Suprapubic skin (tissue), 4 donors: ENCODE measurements around the gene ATP8B1. TPM values are rescaled to one million over a fixed set of nuclear protein-coding genes. Genes with fewer than 3 reads are reported as not detected.

ENCODE experiments used
- DNase-seq, 2 donors: peaks; one replicate each; pipeline ENCODE4 v3.0.0-alpha.2; 2019; ENCODE audit warnings: low spot score in 2 of 2
- H3K27ac ChIP-seq: fragments of 200-600 bp; sonication (generic); one replicate; pipeline ENCODE4 v1.5.1; 2019
- H3K27me3 ChIP-seq: fragments of 200-600 bp; sonication (generic); one replicate; pipeline ENCODE4 v1.5.1; 2019
- H3K36me3 ChIP-seq: fragments of 200-600 bp; sonication (generic); one replicate; pipeline ENCODE4 v1.5.1; 2019
- H3K4me1 ChIP-seq: fragments of 200-600 bp; sonication (generic); one replicate; pipeline ENCODE4 v1.5.1; 2019
- H3K4me3 ChIP-seq: fragments of 200-600 bp; sonication (generic); one replicate; pipeline ENCODE4 v1.5.1; 2019; ENCODE audit warnings: mild to moderate bottlenecking
- H3K9me3 ChIP-seq: fragments of 200-600 bp; sonication (generic); one replicate; pipeline ENCODE4 v1.5.1; 2019
- EP300 ChIP-seq: sonication (generic); formaldehyde crosslinking; IDR thresholded peaks from one replicate; pipeline ENCODE4 v1.6.1; 2017; ENCODE audit warnings: antibody characterized with exemption
- POLR2A ChIP-seq, 2 donors: fragments of 450-650 bp; IDR thresholded peaks; one replicate each; pipeline ENCODE4 v1.6.1; 2017; ENCODE audit warnings: antibody characterized with exemption in 2 of 2, mild to moderate bottlenecking in 2 of 2, moderate library complexity in 2 of 2
- POLR2AphosphoS5 ChIP-seq, 3 donors: sonication (generic); formaldehyde crosslinking; IDR thresholded peaks; one replicate each; pipeline ENCODE4 v1.6.1; 2017; ENCODE audit warnings: antibody characterized with exemption in 3 of 3
- WGBS: methylation state at CpG from one replicate; pipeline ENCODE4 v1.1.5; 2018; 5-methylcytosine and 5-hydroxymethylcytosine counted together
- total RNA-seq, 4 donors: library from RNA; depleted of rRNA; stranded (reverse); fragments of >200 nt; gene quantifications; one replicate each; pipeline ENCODE4 v1.1.0, GENCODE V29; 2016
- TF ChIP-seq, protein P1 (sequence below), 2 donors: fragments of 200-600 bp in 1 of 2; fragments of 450-650 bp in 1 of 2; sonication (generic) in 1 of 2; IDR thresholded peaks; one replicate each; pipeline ENCODE4 v1.5.1; 2016 to 2019; ENCODE audit warnings: antibody characterized with exemption in 2 of 2, mild to moderate bottlenecking in 1 of 2, moderate library complexity in 1 of 2

ATP8B1 gene
- total RNA-seq, 4 donors from 2014 or later, result 21.5 to 59.1 (median 26.0) TPM

DNA sequence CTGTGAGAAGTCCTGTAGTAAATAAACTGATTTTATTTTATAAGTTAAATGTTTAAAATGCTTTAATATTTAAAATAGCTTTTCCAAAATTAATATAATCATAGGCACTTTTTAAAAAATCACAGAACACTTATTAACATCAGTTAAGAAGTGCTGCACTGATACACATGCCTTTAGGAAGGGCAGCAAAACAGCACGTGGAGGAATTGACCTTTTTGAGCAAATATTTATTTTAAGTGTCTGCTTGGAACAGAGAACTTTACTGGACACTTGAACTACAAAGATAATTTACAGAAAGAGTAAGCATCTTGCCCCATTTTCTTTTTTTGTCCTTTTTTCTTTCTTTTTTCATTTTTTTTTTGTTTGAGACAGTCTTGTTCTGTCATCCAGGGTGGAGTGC, 93.8 kb downstream of the ATP8B1 start:
- H3K4me1 ChIP-seq, result peaks cover 22% of the 10 kb centered on the region
- TF ChIP-seq, protein P1, sequence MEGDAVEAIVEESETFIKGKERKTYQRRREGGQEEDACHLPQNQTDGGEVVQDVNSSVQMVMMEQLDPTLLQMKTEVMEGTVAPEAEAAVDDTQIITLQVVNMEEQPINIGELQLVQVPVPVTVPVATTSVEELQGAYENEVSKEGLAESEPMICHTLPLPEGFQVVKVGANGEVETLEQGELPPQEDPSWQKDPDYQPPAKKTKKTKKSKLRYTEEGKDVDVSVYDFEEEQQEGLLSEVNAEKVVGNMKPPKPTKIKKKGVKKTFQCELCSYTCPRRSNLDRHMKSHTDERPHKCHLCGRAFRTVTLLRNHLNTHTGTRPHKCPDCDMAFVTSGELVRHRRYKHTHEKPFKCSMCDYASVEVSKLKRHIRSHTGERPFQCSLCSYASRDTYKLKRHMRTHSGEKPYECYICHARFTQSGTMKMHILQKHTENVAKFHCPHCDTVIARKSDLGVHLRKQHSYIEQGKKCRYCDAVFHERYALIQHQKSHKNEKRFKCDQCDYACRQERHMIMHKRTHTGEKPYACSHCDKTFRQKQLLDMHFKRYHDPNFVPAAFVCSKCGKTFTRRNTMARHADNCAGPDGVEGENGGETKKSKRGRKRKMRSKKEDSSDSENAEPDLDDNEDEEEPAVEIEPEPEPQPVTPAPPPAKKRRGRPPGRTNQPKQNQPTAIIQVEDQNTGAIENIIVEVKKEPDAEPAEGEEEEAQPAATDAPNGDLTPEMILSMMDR (IDR thresholded peaks at IDR 0.05), result no peak
- TF ChIP-seq POLR2AphosphoS5 (IDR thresholded peaks at IDR 0.05), result no peak
- TF ChIP-seq POLR2A (IDR thresholded peaks at IDR 0.05), result no peak
- no peak for TF ChIP-seq EP300
- no peaks in the 10 kb centered on the region for H3K9me3 ChIP-seq
- H3K27me3 ChIP-seq, result no peaks in the 10 kb centered on the region
- DNase-seq, result no peak
- no peaks in the 10 kb centered on the region for H3K36me3 ChIP-seq
- WGBS, result 89% methylated on average over 1 of the region's 1 CpG
- no peak overlapping the region for H3K27ac ChIP-seq
- no peak overlapping the region for H3K4me3 ChIP-seq

DNA sequence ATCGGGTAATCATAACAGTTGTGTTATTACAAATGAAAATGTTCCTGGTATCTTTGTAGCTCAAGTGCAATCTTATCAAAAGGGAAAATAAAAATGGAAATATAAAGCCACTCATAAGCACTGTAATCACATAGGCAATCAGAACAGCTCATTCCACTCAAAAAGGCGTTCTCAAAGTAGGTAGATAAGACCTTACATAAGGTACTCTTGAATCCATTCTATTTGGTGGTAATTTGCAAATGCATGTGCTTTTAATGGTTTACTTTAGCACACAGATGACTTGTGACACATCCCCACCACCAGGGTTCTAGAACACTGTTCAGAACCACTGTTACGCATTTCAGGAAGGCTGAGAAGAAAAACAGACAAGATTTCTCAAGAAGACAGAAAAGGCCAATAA, 94.8 kb downstream of the ATP8B1 start:
- Histone ChIP-seq H3K27ac (no peak overlapping the region), H3K4me1 (peaks cover 22% of the 10 kb centered on the region)
- no peak for DNase-seq

DNA sequence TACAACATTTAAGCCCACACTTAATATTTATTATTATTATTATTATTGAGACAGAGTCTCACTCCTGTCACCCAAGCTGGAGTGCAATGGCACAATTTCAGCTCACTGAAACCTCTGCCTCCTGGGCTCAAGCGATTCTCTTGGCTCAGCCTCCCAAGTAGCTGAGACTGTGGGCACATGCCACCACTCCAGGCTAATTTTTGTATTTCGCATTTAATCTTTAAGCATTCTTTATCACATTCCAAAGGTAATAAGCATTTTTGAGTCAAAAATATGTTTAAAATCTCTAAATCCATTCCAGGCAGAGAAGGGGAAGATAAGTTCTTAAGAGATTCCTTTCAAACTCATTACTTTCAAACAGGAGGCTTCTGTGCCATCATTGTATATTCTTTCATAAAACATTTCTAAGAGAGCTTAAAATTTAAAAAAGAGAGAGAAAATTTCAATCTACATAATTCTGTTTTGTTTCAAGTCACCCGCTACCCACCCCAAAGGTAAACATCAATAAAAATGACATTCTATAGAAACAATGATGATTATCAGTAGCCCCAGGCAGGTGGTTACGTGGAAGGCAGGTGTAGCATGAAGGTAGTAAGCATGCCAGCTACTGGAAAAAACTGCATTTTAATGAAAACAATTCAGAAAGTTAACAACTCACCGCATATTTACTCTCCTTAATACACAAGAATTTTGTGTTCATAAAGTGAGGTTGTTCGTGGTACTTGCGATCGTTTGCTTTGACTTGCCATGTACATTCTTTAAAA, 97.1 kb downstream of the ATP8B1 start:
- H3K4me3 ChIP-seq, result no peak overlapping the region
- TF ChIP-seq POLR2A (IDR thresholded peaks at IDR 0.05) (no peak), POLR2AphosphoS5 (IDR thresholded peaks at IDR 0.05) (no peak), EP300 (no peak)
- TF ChIP-seq, protein P1 (IDR thresholded peaks at IDR 0.05), result no peak
- H3K4me1 ChIP-seq, result peaks cover 8% of the 10 kb centered on the region
- H3K27me3 ChIP-seq, result no peaks in the 10 kb centered on the region
- H3K36me3 ChIP-seq, result peaks cover 5% of the 10 kb centered on the region
- H3K27ac ChIP-seq, result no peak overlapping the region
- no peak for DNase-seq
- H3K9me3 ChIP-seq, result no peaks in the 10 kb centered on the region
- WGBS, result 76% methylated on average over 8 of the region's 8 CpGs

More for the DNA sequence above, 94.8 kb downstream of the ATP8B1 start:
- WGBS, result 91% methylated on average over 3 of the region's 3 CpGs
- H3K4me3 ChIP-seq, result no peak overlapping the region
- no peaks in the 10 kb centered on the region for H3K27me3 ChIP-seq
- TF ChIP-seq EP300, result no peak
- H3K9me3 ChIP-seq, result no peaks in the 10 kb centered on the region
- H3K36me3 ChIP-seq, result no peaks in the 10 kb centered on the region

DNA sequence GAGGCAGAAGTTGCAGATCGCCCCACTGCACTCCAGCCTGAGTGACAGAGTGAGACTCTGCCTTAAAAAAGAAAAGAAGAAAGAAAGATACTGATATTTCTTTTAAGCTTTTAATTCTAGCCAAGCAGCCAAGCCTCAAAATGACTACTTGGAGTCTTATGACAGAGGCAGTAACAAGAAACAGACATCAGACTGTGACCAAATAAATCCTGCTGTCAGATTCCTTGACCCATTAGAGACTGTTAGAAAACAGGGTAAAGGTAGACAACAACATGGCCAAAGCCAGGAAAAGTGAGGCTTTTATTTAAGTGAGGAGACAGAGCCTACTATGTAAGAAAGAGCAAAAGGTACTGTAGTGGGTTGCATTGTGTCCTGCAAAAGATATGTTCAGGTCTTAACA, 98.1 kb downstream of the ATP8B1 start:
- H3K4me1 ChIP-seq, result peaks cover 8% of the 10 kb centered on the region
- WGBS, result 67% methylated on average over 1 of the region's 1 CpG
- H3K27ac ChIP-seq, result no peak overlapping the region

DNA sequence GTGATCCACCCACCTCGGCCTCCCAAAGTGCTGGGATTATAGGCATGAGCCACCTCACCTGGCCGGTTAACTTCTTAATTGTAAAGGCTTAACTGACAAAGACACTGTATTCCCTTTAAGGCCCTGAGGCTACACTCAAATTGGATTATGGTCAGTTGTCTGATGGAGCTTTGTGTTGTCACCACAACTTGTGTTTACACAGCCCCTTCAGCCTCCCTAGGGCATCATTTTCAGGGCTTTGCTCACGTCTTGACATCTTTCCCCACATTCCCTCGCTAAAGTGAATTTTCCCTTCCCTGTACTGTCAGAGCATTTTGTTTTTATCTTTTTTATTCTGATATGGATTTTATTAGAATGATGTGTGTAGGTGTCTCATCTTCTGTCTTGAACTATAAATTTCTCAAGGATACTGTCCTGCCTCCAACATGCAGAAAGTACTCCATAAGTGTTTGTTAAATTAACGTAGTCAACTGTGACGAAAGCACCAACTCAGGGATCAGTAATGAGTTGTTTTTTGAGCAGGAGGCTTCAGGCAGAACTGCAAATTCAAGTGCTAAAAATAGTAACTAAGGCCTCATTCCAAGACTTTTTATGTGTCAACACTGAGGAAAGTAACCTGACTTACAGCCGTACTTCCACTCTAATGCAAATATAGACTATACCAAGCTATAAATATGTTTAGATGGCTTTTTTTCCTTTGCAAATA, 104.4 kb downstream of the ATP8B1 start:
- H3K4me1 ChIP-seq, result peaks cover 3% of the 10 kb centered on the region
- no peaks in the 10 kb centered on the region for H3K9me3 ChIP-seq
- H3K27me3 ChIP-seq, result no peaks in the 10 kb centered on the region
- WGBS, result 42% methylated on average over 7 of the region's 7 CpGs
- DNase-seq, result no peak
- no peak for TF ChIP-seq POLR2A (IDR thresholded peaks at IDR 0.05)
- TF ChIP-seq POLR2AphosphoS5 (IDR thresholded peaks at IDR 0.05), result no peak
- TF ChIP-seq, protein P1 (IDR thresholded peaks at IDR 0.05), result no peak
- no peak for TF ChIP-seq EP300
- peaks cover 22% of the 10 kb centered on the region for H3K36me3 ChIP-seq
- H3K4me3 ChIP-seq, result no peak overlapping the region
- peak overlapping the region; percentile 13 for H3K27ac ChIP-seq

More for the DNA sequence above, 98.1 kb downstream of the ATP8B1 start:
- TF ChIP-seq POLR2AphosphoS5 (IDR thresholded peaks at IDR 0.05), result no peak
- no peak for TF ChIP-seq EP300
- TF ChIP-seq POLR2A (IDR thresholded peaks at IDR 0.05), result no peak
- TF ChIP-seq, protein P1 (IDR thresholded peaks at IDR 0.05), result no peak
- Histone ChIP-seq H3K4me3 (no peak overlapping the region), H3K9me3 (no peaks in the 10 kb centered on the region), H3K36me3 (peaks cover 5% of the 10 kb centered on the region), H3K27me3 (no peaks in the 10 kb centered on the region)
- no peak for DNase-seq
